K562 (cell line): ENCODE data around the gene PTBP3. TPM values are rescaled to one million over a fixed set of nuclear protein-coding genes. Genes with fewer than 3 reads are reported as not detected.

Experiments used
- CSDE1 ChIP-seq, 2 experiments: fragments of 450-650 bp; IDR thresholded peaks; 2 replicates each; pipeline ENCODE4 v1.6.1; 2016; ENCODE audit warnings: mild to moderate bottlenecking in 1 of 2
- EP300 ChIP-seq: IDR thresholded peaks from 2 replicates; pipeline ENCODE4 v1.6.1; 2012; ENCODE audit warnings: low read length, improper control_type of control experiment
- GABPB1 ChIP-seq: sonication (generic); formaldehyde crosslinking; IDR thresholded peaks from 2 replicates; pipeline ENCODE4 v1.8.0; 2022; ENCODE audit warnings: mild to moderate bottlenecking, missing genetic modification reagents
- IFI16 ChIP-seq: fragments of 250-450 bp; sonication (Bioruptor Pico); IDR thresholded peaks from 2 replicates; pipeline ENCODE4 v2.1.2; 2022; ENCODE audit warnings: mild to moderate bottlenecking, inconsistent platforms
- JUND ChIP-seq, 2 experiments: IDR thresholded peaks; 2 replicates in 1 of 2; 3 replicates in 1 of 2; pipeline ENCODE4 v1.6.1; 2011; ENCODE audit warnings: borderline replicate concordance in 2 of 2, low read depth in 2 of 2, low read length in 2 of 2, improper control_type of control experiment in 1 of 2, missing biosample characterization in 1 of 2, missing genetic modification characterization in 1 of 2, missing genetic modification reagents in 1 of 2
- KDM5B ChIP-seq: fragments of 200-600 bp; sonication (generic); IDR thresholded peaks from 2 replicates; pipeline ENCODE4 v1.6.1; 2012; ENCODE audit warnings: low read depth, mild to moderate bottlenecking, moderate library complexity, low read length, control low read depth, inconsistent platforms; ENCODE audit not compliant: insufficient replicate concordance
- MEF2D ChIP-seq: conservative IDR thresholded peaks from 2 replicates; pipeline ENCODE4 v1.6.1; 2016; ENCODE audit warnings: low read depth, missing genetic modification characterization, missing compliant biosample characterization
- MTF1 ChIP-seq: fragments of 250-450 bp; sonication (Bioruptor Pico); IDR thresholded peaks from 2 replicates; pipeline ENCODE4 v1.9.0; 2021; ENCODE audit warnings: moderate library complexity, mild to moderate bottlenecking, inconsistent platforms, borderline replicate concordance
- NFXL1 ChIP-seq: fragments of 450-650 bp; formaldehyde crosslinking; IDR thresholded peaks from 2 replicates; pipeline ENCODE4 v1.4.0; 2021; ENCODE audit warnings: mild to moderate bottlenecking
- NR4A1 ChIP-seq, 2 experiments: fragments of 250-450 bp in 1 of 2; fragments of 450-650 bp in 1 of 2; sonication (Bioruptor Pico) in 1 of 2; IDR thresholded peaks; 2 replicates each; pipeline versions ENCODE4 v1.4.0 to v1.6.1; 2016 to 2020; ENCODE audit warnings: mild to moderate bottlenecking in 2 of 2, missing compliant biosample characterization in 1 of 2, missing genetic modification characterization in 1 of 2, moderate library complexity in 1 of 2
- RBM15 ChIP-seq: fragments of 200-400 bp; formaldehyde crosslinking; IDR thresholded peaks from 2 replicates; pipeline ENCODE4 v1.6.1; 2018; ENCODE audit warnings: mild to moderate bottlenecking, low read length, moderate library complexity; ENCODE audit not compliant: insufficient read depth
- RBM25 ChIP-seq: fragments of 200-400 bp; formaldehyde crosslinking; IDR thresholded peaks from 2 replicates; pipeline ENCODE4 v1.6.1; 2018; ENCODE audit warnings: low read length, low read depth, moderate library complexity; ENCODE audit not compliant: severe bottlenecking
- RFX1 ChIP-seq: fragments of 450-650 bp; IDR thresholded peaks from 2 replicates; pipeline ENCODE4 v1.6.1; 2016; ENCODE audit warnings: mild to moderate bottlenecking, moderate library complexity
- TAF9B ChIP-seq: fragments of 450-650 bp; IDR thresholded peaks from 2 replicates; pipeline ENCODE4 v1.6.1; 2018; ENCODE audit warnings: mild to moderate bottlenecking; ENCODE audit not compliant: partially characterized antibody
- THRA ChIP-seq: fragments of 450-650 bp; IDR thresholded peaks from 2 replicates; pipeline ENCODE4 v1.6.1; 2017; ENCODE audit warnings: mild to moderate bottlenecking, moderate library complexity
- ZNF165 ChIP-seq: fragments of 250-450 bp; sonication (Bioruptor Pico); IDR thresholded peaks from 2 replicates; pipeline ENCODE4 v1.4.0; 2020; ENCODE audit warnings: borderline replicate concordance
- ZNF224 ChIP-seq: sonication (generic); formaldehyde crosslinking; IDR thresholded peaks from 2 replicates; pipeline ENCODE4 v1.8.0; 2022; ENCODE audit warnings: mild to moderate bottlenecking, missing genetic modification reagents
- ZNF655 ChIP-seq: fragments of 250-450 bp; sonication (Bioruptor Pico); IDR thresholded peaks from 2 replicates; pipeline ENCODE4 v1.5.0; 2021
- ZZZ3 ChIP-seq: fragments of 450-650 bp; IDR thresholded peaks from 2 replicates; pipeline ENCODE4 v1.6.1; 2016; ENCODE audit warnings: antibody characterized with exemption, mild to moderate bottlenecking, moderate library complexity
- polyA plus RNA-seq, 8 experiments: library from polyadenylated mRNA; depleted of rRNA in 4 of 8; stranded (reverse) in 5 of 8; unstranded in 3 of 8; fragments of >200 nt; fragmentation: Nextera tagmentation in 2 of 8; fragmentation: Illumina TruSeq in 1 of 8; extraction: Ambion mirVana in 2 of 8; extraction: Trizol in 1 of 8; gene quantifications; 2 replicates each; pipeline versions ENCODE4 v1.2.1 to v1.2.3, GENCODE V29; 2011 to 2014; ENCODE audit warnings: inconsistent platforms in 1 of 8, missing spikeins in 1 of 8
- total RNA-seq, 7 experiments: library from RNA; depleted of rRNA in 6 of 7; stranded (reverse); fragments of >200 nt in 6 of 7; fragmentation: Illumina TruSeq in 2 of 7; extraction: Trizol in 2 of 7; gene quantifications; 2 replicates each; pipeline versions ENCODE4 v1.2.1 to v1.2.3, GENCODE V29; 2011 to 2021; ENCODE audit warnings: low replicate concordance in 1 of 7
- TF ChIP-seq, protein P1 (sequence below), 2 experiments: IDR thresholded peaks; 2 replicates each; pipeline ENCODE4 v1.6.1; 2011; ENCODE audit warnings: borderline replicate concordance in 1 of 2, control low read depth in 1 of 2, low read depth in 1 of 2, low read length in 1 of 2, mild to moderate bottlenecking in 1 of 2, mixed read lengths in 1 of 2, moderate library complexity in 1 of 2; ENCODE audit not compliant: insufficient read depth in 1 of 2, insufficient read length in 1 of 2, poor library complexity in 1 of 2, severe bottlenecking in 1 of 2; ENCODE audit errors: extremely low read depth in 1 of 2
- TF ChIP-seq, protein P2 (sequence below): sonication (generic); formaldehyde crosslinking; IDR thresholded peaks from 2 replicates; pipeline ENCODE4 v1.8.1; 2023; ENCODE audit warnings: mild to moderate bottlenecking, missing genetic modification reagents, moderate library complexity

The PTBP3 gene
- total and polyA plus RNA-seq, 9 of the 15 experiments (the other 6 are each of a cell fraction or from before 2014, with no cell fraction given) = 22.4 to 132 (median 68.0) TPM

- TF ChIP-seq, protein P1, sequence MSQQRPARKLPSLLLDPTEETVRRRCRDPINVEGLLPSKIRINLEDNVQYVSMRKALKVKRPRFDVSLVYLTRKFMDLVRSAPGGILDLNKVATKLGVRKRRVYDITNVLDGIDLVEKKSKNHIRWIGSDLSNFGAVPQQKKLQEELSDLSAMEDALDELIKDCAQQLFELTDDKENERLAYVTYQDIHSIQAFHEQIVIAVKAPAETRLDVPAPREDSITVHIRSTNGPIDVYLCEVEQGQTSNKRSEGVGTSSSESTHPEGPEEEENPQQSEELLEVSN (IDR thresholded peaks at IDR 0.05; ENCODE audit: borderline replicate concordance in 1 of 2, extremely low read depth in 1 of 2, insufficient read depth in 1 of 2, insufficient read length in 1 of 2, low read depth in 1 of 2, low read length in 1 of 2, poor library complexity in 1 of 2, severe bottlenecking in 1 of 2) = peak; percentile 40 to 65
- TF ChIP-seq ZNF224 (CRISPR knock-in tag) = no peak
- no peak for TF ChIP-seq RBM15
- TF ChIP-seq, protein P2, sequence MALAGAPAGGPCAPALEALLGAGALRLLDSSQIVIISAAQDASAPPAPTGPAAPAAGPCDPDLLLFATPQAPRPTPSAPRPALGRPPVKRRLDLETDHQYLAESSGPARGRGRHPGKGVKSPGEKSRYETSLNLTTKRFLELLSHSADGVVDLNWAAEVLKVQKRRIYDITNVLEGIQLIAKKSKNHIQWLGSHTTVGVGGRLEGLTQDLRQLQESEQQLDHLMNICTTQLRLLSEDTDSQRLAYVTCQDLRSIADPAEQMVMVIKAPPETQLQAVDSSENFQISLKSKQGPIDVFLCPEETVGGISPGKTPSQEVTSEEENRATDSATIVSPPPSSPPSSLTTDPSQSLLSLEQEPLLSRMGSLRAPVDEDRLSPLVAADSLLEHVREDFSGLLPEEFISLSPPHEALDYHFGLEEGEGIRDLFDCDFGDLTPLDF = no peak
- no peak for TF ChIP-seq TAF9B
- TF ChIP-seq KDM5B = peak; percentile 74
- TF ChIP-seq ZNF165 (CRISPR knock-in tag) = no peak
- TF ChIP-seq EP300 = peak; percentile 56; the same call in 1 of the 2 replicates
- peak; percentile 35; the same call in 1 of the 2 replicates for TF ChIP-seq GABPB1 (CRISPR knock-in tag)
- no peak for TF ChIP-seq ZNF655 (CRISPR knock-in tag)
- TF ChIP-seq CSDE1 (IDR thresholded peaks at IDR 0.05) = no peak
- TF ChIP-seq RFX1 = no peak
- TF ChIP-seq MTF1 (CRISPR knock-in tag) = no peak
- no peak for TF ChIP-seq JUND (IDR thresholded peaks at IDR 0.05; ENCODE audit: borderline replicate concordance, low read depth, low read length)
- TF ChIP-seq JUND (tag; IDR thresholded peaks at IDR 0.05; ENCODE audit: borderline replicate concordance, low read depth, low read length) = no peak
- no peak for TF ChIP-seq MEF2D (tag)
- TF ChIP-seq IFI16 = no peak
- no peak for TF ChIP-seq ZZZ3
- no peak for TF ChIP-seq NFXL1 (CRISPR knock-in tag)
- no peak for TF ChIP-seq THRA
- no peak for TF ChIP-seq RBM25
- no peak for TF ChIP-seq NR4A1 (CRISPR knock-in tag; IDR thresholded peaks at IDR 0.05)
- TF ChIP-seq NR4A1 (tag; IDR thresholded peaks at IDR 0.05) = no peak
These were observed 158.2 kb downstream of the PTBP3 start, which contains the start of gene SUSD1 (continued) for GRCh38 chr9:112174965-112175795.
